GM12864 (cell line): ENCODE results near the gene VCPKMT.

Experiments used
- DNase-seq: peaks from one replicate; pipeline ENCODE4 v3.0.0-alpha.2; 2011; ENCODE audit warnings: low read depth
- H3K4me3 ChIP-seq: 2 replicates; pipeline ENCODE4 v1.5.1; 2011; ENCODE audit warnings: mild to moderate bottlenecking, low read depth, low read length, control low read depth
- CTCF ChIP-seq: IDR thresholded peaks from 2 replicates; pipeline ENCODE4 v1.5.1; 2011; ENCODE audit warnings: low read depth, mild to moderate bottlenecking, moderate library complexity, low read length, control low read depth, inconsistent platforms; ENCODE audit errors: missing control alignments

VCPKMT gene

DNA sequence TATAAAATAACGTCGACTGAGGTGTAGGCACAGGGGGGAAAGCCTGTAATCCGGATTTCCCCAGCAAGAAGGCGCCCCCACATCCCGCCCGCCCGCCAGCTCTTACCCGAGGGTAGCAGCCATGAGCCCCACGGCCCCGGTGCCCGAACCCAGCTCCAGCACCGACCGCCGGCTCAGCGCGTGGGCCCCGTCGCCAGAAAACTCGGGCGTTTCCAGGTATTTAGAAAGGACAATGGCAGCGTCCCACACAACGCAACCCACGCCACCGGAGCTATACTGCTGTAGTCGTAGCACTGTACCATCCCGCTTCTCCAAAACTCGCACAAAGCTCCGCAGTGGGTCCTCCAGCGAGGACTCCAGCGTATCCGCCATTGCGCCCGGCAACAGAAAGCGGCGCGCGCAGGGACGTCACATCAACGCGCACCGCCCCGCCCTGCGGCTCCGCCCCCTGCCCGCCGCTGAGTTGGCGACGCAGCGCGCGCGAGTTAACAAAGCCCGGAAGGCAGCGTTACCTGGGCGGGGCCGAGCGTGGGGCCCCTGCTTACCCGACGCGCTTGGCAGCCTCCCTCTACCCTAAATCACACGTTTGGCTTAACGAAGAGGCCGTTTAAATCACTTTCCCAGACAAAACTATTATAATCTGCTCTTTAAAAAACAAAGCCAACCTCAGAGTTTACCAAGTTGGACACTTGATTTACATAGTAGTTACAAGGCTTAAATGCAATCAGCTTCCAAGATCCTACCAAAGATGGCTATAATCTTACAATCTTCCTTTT lies at the start of gene VCPKMT:
TSS of gene VCPKMT (minus strand) at position 392 of the 776 bp plus-strand sequence. CDS start at position 372, 20 bp downstream.
- H3K4me3 ChIP-seq, result peak within 1 kb of the TSS; percentile 94
- TF ChIP-seq CTCF, result no peak

GRCh38 chr14:50156111-50156510 lies 39.7 kb upstream of the VCPKMT start:
- no peak for TF ChIP-seq CTCF
- H3K4me3 ChIP-seq, result no peak overlapping the region
- no peak for DNase-seq

More for the DNA sequence above, at the start of gene VCPKMT:
- DNase-seq, result peak; percentile 64

- TF ChIP-seq CTCF, result no peak
- no peak for DNase-seq
- no peak overlapping the region for H3K4me3 ChIP-seq
Measured at GRCh38 chr14:50148799-50149198, 32.4 kb upstream of the VCPKMT start.

GRCh38 chr14:50139192-50139591 lies 22.8 kb upstream of the VCPKMT start:
- TF ChIP-seq CTCF, result no peak
- no peak overlapping the region for H3K4me3 ChIP-seq
- no peak for DNase-seq

DNA sequence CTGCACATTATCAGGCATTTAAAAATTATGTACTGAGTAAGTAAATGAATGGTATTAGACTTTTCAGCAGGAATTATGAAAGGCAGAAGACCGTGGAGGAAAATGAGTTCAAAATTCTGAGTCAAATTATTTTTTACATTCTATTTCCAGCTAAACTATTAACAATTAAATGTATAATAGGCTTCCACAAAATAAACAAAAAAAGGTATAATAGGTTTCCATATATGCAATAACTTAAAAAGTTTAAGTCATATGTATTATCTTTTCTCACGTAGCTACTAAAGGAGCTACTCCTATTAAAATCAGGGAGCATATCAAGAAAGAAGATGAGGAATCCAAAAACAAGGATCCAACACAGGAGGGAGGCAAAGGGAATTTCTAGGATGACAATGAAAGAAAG lies 11.4 kb upstream of the VCPKMT start:
- TF ChIP-seq CTCF, result no peak
- H3K4me3 ChIP-seq, result no peak overlapping the region
- no peak for DNase-seq

GRCh38 chr14:50123062-50123461 lies 6.7 kb upstream of the VCPKMT start:
- no peak for DNase-seq
- H3K4me3 ChIP-seq, result no peak overlapping the region
- TF ChIP-seq CTCF, result no peak

DNA sequence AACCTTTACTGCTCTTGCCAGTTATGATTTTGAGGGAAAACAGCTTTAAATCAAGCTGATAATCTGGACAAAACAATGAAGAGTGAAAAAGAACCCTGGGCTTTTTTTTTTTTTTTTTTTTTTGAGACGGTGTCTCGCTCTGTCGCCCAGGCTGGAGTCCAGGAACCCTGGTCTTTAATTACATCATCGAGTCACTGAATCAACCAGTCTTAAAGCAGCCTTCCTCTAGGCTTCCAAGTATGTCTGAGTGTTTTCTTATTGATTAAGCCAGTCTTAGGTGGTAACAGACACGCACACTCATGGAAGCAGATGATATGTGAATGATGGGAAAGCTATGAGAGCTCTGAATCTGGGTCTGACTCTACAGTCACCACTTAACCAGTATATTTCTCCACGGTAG lies 5.9 kb upstream of the VCPKMT start:
- DNase-seq, result no peak
- TF ChIP-seq CTCF, result no peak
- no peak overlapping the region for H3K4me3 ChIP-seq
